PC-3 (cell line): ENCODE measurements around the gene NFIC. TPM values are rescaled to one million over a fixed set of nuclear protein-coding genes. Genes with fewer than 3 reads are reported as not detected.

ENCODE experiments used
- ATAC-seq: fragments of 200-7000 bp; cut with Tn5 transposase; 2 replicates; pipeline ENCODE4 v1.9.1; 2020; ENCODE audit warnings: mild to moderate bottlenecking, moderate library complexity
- BruUV-seq: library from RNA; stranded (reverse); fragments of 400-500 nt; replicated peaks from 2 replicates; lab custom pipeline; 2021; lab: Mats Ljungman, UMichigan
- CTCF ChIA-PET: fragments of 300-600 bp; sonication (Branson Sonifier 250); formaldehyde crosslinking; loops from one replicate; lab custom pipeline; 2022; ENCODE audit warnings: antibody characterized with exemption; lab: Charles Lee
- POLR2A ChIA-PET: fragments of 300-600 bp; sonication (Branson Sonifier 250); formaldehyde crosslinking; loops from one replicate; lab custom pipeline; 2022; ENCODE audit warnings: antibody characterized with exemption; ENCODE audit not compliant: unreplicated experiment; lab: Charles Lee
- DNase-seq: peaks from one replicate; pipeline ENCODE4 v3.0.0-alpha.2; 2015
- H2AFZ ChIP-seq: fragments of 300-600 bp; sonication (generic); 2 replicates; pipeline ENCODE4 v1.6.0; 2016; ENCODE audit warnings: antibody characterized with exemption, low read length
- H3F3A ChIP-seq: fragments of 300-600 bp; sonication (generic); one replicate; pipeline ENCODE4 v1.6.0; 2017; ENCODE audit warnings: antibody characterized with exemption, low read length, control low read depth, mild to moderate bottlenecking; ENCODE audit not compliant: unreplicated experiment
- H3K27ac ChIP-seq: fragments of 300-600 bp; sonication (generic); 2 replicates; pipeline ENCODE4 v1.5.1; 2016; ENCODE audit warnings: mild to moderate bottlenecking, low read length
- H3K27me3 ChIP-seq: fragments of 300-600 bp; sonication (generic); 2 replicates; pipeline ENCODE4 v1.6.1; 2016; ENCODE audit warnings: low read length, mixed read lengths
- H3K36me3 ChIP-seq: fragments of 300-600 bp; sonication (generic); 2 replicates; pipeline ENCODE4 v1.6.1; 2016; ENCODE audit warnings: low read depth, mixed run types, low read length, mixed read lengths
- H3K4me1 ChIP-seq: fragments of 300-600 bp; sonication (generic); 2 replicates; pipeline ENCODE4 v1.5.1; 2016; ENCODE audit warnings: low read length; ENCODE audit not compliant: insufficient read depth
- H3K4me2 ChIP-seq: fragments of 300-600 bp; sonication (generic); 2 replicates; pipeline ENCODE4 v1.6.0; 2016; ENCODE audit warnings: low read length
- H3K4me3 ChIP-seq: fragments of 300-600 bp; sonication (generic); 2 replicates; pipeline ENCODE4 v1.5.1; 2016; ENCODE audit warnings: mild to moderate bottlenecking, low read length, mixed read lengths
- H3K79me2 ChIP-seq: fragments of 300-600 bp; sonication (generic); 2 replicates; pipeline ENCODE4 v1.6.1; 2017; ENCODE audit warnings: low read length, mixed read lengths
- H3K9ac ChIP-seq: fragments of 300-600 bp; sonication (generic); 2 replicates; pipeline ENCODE4 v1.6.0; 2016; ENCODE audit warnings: mild to moderate bottlenecking, low read length
- H3K9me2 ChIP-seq: fragments of 300-600 bp; sonication (generic); replicated peaks from 2 replicates; pipeline ENCODE4 v1.6.1; 2016; ENCODE audit warnings: mixed run types, low read length, mixed read lengths
- H3K9me3 ChIP-seq: fragments of 300-600 bp; sonication (generic); 2 replicates; pipeline ENCODE4 v1.6.1; 2016; ENCODE audit warnings: low read length, mixed read lengths
- H4K20me1 ChIP-seq: fragments of 300-600 bp; sonication (generic); 2 replicates; pipeline ENCODE4 v1.6.1; 2016; ENCODE audit warnings: low read length, mixed read lengths
- EZH2 ChIP-seq: fragments of 300-600 bp; sonication (generic); IDR thresholded peaks from one replicate; pipeline ENCODE4 v1.6.1; 2017; ENCODE audit warnings: antibody characterized with exemption, mild to moderate bottlenecking, low read length; ENCODE audit not compliant: unreplicated experiment
- EZH2phosphoT487 ChIP-seq: fragments of 300-600 bp; sonication (generic); IDR thresholded peaks from 2 replicates; pipeline ENCODE4 v1.6.1; 2018; ENCODE audit warnings: mild to moderate bottlenecking, antibody characterized with exemption, low read length, borderline replicate concordance
- intact Hi-C: fragments of 100-400 bp; cut with micrococcal nuclease; formaldehyde crosslinking; loops from 2 replicates; pipeline ENCODE4 v1.9.0; 2023
- total RNA-seq: library from RNA; depleted of rRNA; stranded (reverse); fragments of >200 nt; gene quantifications from 2 replicates; pipeline ENCODE4 v1.2.3, GENCODE V29; 2014
- TF ChIP-seq, protein P1 (sequence below): fragments of 300-600 bp; sonication (generic); conservative IDR thresholded peaks from 2 replicates; pipeline ENCODE4 v1.5.1; 2017; ENCODE audit warnings: antibody characterized with exemption, low read depth, mild to moderate bottlenecking, low read length

The NFIC gene
- total RNA-seq, 1 experiment from 2014 or later, result 31.7 TPM

DNA sequence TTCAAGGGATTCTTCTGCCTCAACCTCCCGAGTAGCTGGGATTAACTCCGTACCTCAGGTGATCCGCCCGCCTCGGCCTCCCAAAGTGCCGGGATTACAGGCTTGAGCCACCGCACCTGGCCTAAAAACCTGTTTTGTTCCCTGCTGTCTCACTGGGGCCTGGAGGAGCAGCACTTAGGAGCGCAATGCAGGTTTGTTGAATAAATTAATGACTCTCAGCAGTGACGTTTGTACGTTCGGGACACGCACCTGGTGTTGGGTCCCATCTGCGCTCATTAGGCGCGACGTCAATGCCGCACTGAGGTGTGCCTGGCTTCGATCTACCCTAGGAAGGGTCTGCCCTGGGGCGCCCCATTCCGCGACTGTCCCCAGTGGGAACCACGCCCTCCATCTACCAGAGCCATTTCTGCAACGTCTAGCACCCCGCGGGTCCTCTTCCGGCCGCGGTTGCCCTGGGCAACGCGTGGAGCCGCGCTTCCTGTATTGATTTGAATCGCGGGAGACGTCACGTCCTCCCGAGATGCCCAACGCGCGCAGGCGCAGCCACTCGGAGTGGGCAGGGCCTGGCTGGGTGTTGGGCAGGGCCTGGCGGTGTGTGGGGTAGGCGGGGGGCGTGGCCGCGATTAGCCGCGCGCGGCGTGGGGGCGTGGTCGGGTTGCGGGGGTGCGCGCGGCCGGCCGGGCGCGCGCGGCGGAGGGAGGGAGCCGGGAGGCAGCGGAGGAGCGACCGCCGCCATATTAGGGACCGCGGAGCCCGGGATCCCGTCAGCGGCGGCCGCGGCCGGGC is 139.4 kb downstream of the NFIC start, which contains the start of gene FZR1:
Gene FZR1, plus strand, starts transcription at position 714 of the 786 bp plus-strand sequence. CDS start 16,679 bp downstream, outside the sequence.
- CTCF ChIA-PET, result no interaction called here
- Histone ChIP-seq H3K27ac (peak within 1 kb of the TSS; percentile 64), H3K27me3 (no peaks in the 10 kb centered on the region), H2AFZ (peak within 1 kb of the TSS; percentile 76), H3K4me2 (peak within 1 kb of the TSS; percentile 81), H3K4me1 (peaks cover 26% of the 10 kb centered on the region), H3K79me2 (peaks cover 46% of the 10 kb centered on the region), H3K9me2 (no peaks in the 10 kb centered on the region), H3K36me3 (no peaks in the 10 kb centered on the region; the same call in 1 of the 2 replicates), H3K4me3 (peak within 1 kb of the TSS; percentile 91), H3F3A (no peaks in the 10 kb centered on the region), H4K20me1 (0 out of 2 replicates have a peak, but pooled peaks cover 9% of the 10 kb centered on the region), H3K9me3 (no peaks in the 10 kb centered on the region), H3K9ac (peak within 1 kb of the TSS; percentile 92)
- peak; percentile 87 for ATAC-seq
- TSS peak; percentile 96 for BruUV-seq
- DNase-seq, result peak; percentile 96
- TF ChIP-seq, protein P1, sequence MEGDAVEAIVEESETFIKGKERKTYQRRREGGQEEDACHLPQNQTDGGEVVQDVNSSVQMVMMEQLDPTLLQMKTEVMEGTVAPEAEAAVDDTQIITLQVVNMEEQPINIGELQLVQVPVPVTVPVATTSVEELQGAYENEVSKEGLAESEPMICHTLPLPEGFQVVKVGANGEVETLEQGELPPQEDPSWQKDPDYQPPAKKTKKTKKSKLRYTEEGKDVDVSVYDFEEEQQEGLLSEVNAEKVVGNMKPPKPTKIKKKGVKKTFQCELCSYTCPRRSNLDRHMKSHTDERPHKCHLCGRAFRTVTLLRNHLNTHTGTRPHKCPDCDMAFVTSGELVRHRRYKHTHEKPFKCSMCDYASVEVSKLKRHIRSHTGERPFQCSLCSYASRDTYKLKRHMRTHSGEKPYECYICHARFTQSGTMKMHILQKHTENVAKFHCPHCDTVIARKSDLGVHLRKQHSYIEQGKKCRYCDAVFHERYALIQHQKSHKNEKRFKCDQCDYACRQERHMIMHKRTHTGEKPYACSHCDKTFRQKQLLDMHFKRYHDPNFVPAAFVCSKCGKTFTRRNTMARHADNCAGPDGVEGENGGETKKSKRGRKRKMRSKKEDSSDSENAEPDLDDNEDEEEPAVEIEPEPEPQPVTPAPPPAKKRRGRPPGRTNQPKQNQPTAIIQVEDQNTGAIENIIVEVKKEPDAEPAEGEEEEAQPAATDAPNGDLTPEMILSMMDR, result no peak
- TF ChIP-seq EZH2 (no peak), EZH2phosphoT487 (no peak)
- intact Hi-C loops, result no loop called here
- POLR2A ChIA-PET, result no interaction called here

DNA sequence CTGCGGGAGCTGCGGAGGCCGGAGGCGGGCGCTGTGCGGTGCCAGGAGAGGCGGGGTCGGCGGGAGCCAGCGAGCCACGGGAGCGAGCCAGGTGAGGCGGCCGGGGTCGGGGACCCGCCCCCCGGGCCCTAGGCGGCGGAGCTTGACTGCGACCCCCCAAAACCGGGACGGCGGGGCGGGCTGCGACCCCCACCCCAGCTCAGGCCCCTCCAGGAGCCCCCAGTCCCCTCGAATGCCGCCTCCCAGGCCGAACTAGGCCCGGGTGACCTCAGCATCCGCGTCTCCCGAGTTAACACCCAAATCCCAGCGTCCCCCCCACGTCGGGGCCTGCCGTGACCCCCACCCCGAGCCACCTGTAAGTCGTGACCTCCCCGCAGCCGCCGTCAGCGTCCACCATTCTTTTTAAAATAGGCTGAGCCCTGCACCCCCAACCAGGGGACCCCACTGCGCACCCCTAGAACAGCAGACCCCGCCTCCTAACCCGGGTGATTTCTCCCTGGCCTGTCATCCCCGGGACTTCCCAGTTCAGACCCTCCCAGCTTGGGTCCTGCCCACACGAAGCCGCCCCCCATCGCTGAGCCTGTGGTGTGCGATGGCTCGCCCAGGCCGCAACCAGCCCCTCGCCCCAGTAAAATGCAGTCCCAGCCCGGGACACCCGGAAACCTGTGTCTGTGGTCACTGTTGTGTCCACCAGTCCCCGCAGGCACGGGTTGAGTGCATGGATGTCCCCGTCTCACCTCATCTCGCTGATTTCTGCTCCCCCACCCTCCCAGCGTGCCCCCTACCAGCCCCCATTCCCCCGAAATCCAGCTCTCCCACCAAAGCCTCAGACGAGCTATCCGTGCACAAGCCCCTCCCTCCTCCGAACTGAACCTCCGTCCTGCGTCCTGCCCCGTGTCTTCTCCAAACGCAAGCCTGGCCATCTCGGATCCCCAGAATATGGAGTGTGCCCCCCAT is 140.3 kb downstream of the NFIC start:
- Histone ChIP-seq H3F3A (no peaks in the 10 kb centered on the region), H2AFZ (peak overlapping the region; percentile 50; the same call in 1 of the 2 replicates), H3K27me3 (no peaks in the 10 kb centered on the region), H3K9ac (peak overlapping the region; percentile 92), H3K4me2 (peak overlapping the region; percentile 81), H3K27ac (peak overlapping the region; percentile 29; the same call in 1 of the 2 replicates), H3K36me3 (no peaks in the 10 kb centered on the region; the same call in 1 of the 2 replicates), H4K20me1 (0 out of 2 replicates have a peak, but pooled peaks cover 14% of the 10 kb centered on the region), H3K9me3 (no peaks in the 10 kb centered on the region), H3K9me2 (no peaks in the 10 kb centered on the region), H3K79me2 (peaks cover 55% of the 10 kb centered on the region), H3K4me1 (peaks cover 26% of the 10 kb centered on the region), H3K4me3 (peak overlapping the region; percentile 91)
- TF ChIP-seq EZH2phosphoT487 (no peak), EZH2 (no peak)
- TF ChIP-seq, protein P1, result no peak
- DNase-seq (peak; percentile 7), ATAC-seq (no peak)
- ChIA-PET POLR2A (no interaction called here), CTCF (no interaction called here)
- intact Hi-C loops, result no loop called here
- BruUV-seq, result no TSS peak
